Skeletal muscle cell (primary cell): Measurements from ENCODE around the gene CFAP74.

Experiments used
- DNase-seq: peaks from one replicate; pipeline ENCODE4 v3.0.0-alpha.2; 2010; ENCODE audit warnings: low read depth
- H3K4me3 ChIP-seq: 2 replicates; pipeline ENCODE4 v1.5.1; 2011; ENCODE audit warnings: low read depth, mild to moderate bottlenecking, control low read depth, low read length, moderate library complexity

CFAP74 gene

DNA sequence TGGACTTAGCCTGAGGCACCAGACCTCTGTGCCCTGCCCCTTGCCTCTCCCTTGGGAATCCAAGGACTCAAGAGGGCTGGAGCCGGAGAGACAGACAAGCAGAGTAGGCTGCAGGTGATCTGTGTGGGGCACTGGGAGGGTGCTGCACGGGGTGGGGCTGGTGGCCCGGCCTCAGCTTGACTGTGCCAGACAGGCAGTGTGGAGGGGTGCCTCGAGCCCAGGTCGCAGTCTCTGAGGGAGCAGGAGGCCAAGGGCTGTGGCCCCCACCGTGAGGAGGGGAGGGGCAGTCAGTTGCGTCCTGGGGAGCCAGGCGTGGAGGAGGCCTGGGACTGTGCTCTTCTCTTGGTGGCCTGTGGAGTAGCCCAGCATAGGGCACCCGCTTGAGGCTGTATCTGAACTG is 19.6 kb upstream of the CFAP74 start:
- DNase-seq = no peak
- H3K4me3 ChIP-seq = no peak overlapping the region

- no peak for DNase-seq
- no peak overlapping the region for H3K4me3 ChIP-seq
These were observed 18.6 kb upstream of the CFAP74 start for GRCh38 chr1:2022063-2022770.

DNA sequence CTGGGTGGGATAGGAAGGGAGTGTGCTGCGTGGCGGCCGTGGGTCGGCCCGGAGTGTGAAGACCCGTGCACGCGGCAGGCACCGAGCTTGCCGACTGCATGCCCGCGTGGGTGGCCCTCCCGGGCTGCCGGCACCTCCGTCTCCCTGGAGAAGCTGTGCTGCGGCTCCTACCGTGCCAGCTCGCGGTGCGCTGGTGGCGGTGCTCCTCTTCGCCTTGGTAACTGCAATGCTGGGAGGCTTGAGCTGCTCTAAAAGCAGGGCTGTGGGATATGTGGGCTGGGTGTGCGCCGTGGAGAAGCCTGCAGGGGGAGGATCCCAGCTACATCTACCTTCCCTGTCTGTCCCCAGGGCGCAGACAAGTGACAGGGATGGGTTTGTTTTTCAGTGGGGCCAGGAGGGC is 18.0 kb upstream of the CFAP74 start:
- no peak overlapping the region for H3K4me3 ChIP-seq
- no peak for DNase-seq

- no peak overlapping the region for H3K4me3 ChIP-seq
- no peak for DNase-seq
These were observed 16.7 kb upstream of the CFAP74 start for GRCh38 chr1:2020310-2020655.

DNA sequence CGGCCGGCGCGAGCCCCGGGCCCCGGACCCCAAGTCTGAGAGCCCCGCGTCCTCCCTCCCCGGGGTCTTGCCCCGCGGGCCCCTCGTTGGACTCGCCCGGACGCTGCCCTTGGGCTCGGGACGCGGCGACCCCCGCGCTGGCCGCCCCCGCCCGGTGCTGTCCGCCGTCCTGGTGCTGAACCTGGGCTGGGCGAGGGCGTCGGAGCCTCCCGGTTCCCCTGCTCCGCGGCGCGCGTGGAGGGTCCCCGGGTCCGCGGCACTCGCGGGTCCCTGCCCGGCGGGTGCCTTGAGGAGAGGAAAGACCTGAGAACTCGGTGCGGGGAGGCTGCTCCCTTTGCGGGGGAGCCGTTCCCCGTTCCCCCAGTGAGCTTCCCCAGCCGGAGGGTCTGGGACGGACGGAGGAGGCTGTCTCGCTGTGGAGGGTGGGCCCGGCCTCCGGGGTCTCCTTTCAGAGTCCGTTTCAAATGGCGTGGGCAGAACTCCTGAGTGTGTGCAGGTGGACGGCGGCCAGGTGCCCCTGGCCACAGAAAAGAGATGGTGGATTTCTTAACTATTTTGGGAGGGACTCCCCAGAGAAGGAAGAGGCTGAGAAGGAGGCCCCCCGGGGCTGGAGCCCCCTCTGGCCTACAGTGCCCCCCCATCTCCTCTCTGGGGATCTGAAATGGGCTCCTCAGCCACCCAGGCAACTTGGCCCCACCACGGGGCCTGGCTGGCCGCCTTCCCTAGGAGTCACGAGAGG is 16.2 kb upstream of the CFAP74 start:
- DNase-seq = no peak
- no peak overlapping the region for H3K4me3 ChIP-seq

GRCh38 chr1:2019172-2019543 is 15.6 kb upstream of the CFAP74 start, which contains the start of gene GABRD:
Gene GABRD (plus strand): TSS chr1:2019345. CDS start chr1:2019424, 79 bp downstream.
- no peak for DNase-seq

DNA sequence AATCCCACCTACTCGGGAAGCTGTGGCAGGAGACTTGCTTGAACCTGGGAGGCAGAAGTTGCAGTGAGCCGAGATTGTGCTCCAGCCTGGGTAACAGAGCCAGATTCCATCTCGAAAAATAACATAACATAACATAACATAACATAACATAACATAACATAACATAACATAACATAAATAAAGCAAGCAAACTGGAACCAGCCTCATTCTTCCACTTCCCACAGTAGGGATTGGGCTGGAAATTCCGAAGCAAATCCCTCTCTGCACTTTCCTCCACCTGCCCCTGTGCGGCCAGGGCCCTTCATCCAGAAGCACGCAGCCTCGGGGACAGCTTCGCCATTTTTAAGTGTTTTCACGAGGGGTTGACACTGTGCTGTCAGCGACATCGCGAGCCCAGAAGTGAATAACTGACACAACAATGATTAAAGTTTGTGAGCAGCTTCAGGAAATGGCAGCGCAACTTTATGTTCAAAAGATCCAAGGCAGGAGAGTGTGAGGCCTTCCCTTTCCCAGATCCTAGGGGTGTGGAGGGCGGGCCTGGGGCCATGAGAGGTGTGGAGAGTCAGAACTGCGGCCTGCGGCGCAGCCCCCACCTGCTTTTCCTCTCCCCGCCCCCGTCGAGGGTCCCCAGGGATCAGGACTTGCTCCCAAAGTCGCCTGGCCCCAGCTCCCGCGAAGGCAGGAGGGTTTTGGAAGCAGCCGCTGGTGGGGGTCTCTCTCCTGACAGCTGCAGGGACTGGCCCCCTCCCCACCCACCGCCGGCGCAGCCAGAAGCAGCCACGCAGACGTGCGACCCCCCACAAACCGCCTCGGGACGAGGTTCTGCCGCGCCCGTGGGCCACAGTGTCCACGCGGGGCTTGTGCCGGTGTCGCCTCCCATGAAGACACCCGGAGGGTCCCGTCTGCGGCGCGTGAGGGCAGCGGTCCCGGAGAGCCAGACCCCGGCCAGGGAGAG is 14.9 kb upstream of the CFAP74 start:
- H3K4me3 ChIP-seq = no peak overlapping the region
- DNase-seq = no peak

More at GRCh38 chr1:2019172-2019543, 15.6 kb upstream of the CFAP74 start, which contains the start of gene GABRD:
- no peak within 1 kb of the TSS for H3K4me3 ChIP-seq

DNA sequence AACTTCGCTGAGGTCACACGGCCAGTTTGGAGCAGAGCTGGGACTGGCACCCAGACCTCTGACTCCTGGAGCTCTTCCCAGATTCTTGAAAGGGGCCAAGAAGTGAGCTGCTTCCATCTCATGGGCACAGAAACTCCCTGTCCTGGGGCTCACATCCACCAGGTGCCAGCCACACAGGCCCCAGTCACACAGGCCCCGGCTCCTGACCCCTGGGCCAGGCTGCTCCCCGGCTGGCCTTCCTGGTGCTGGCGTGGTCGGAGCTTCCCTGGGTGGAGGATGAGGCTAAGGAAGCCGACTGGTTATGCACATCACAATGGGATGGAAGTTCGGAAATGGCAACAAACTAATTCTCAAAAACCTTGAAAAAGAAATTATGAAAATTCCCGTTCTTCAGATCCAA is 12.5 kb upstream of the CFAP74 start:
- H3K4me3 ChIP-seq = no peak overlapping the region
- no peak for DNase-seq

GRCh38 chr1:2014741-2015735 is 11.5 kb upstream of the CFAP74 start:
- H3K4me3 ChIP-seq = no peak overlapping the region
- no peak for DNase-seq

- no peak overlapping the region for H3K4me3 ChIP-seq
- no peak for DNase-seq
These were observed 10.6 kb upstream of the CFAP74 start for GRCh38 chr1:2014181-2014580.

DNA sequence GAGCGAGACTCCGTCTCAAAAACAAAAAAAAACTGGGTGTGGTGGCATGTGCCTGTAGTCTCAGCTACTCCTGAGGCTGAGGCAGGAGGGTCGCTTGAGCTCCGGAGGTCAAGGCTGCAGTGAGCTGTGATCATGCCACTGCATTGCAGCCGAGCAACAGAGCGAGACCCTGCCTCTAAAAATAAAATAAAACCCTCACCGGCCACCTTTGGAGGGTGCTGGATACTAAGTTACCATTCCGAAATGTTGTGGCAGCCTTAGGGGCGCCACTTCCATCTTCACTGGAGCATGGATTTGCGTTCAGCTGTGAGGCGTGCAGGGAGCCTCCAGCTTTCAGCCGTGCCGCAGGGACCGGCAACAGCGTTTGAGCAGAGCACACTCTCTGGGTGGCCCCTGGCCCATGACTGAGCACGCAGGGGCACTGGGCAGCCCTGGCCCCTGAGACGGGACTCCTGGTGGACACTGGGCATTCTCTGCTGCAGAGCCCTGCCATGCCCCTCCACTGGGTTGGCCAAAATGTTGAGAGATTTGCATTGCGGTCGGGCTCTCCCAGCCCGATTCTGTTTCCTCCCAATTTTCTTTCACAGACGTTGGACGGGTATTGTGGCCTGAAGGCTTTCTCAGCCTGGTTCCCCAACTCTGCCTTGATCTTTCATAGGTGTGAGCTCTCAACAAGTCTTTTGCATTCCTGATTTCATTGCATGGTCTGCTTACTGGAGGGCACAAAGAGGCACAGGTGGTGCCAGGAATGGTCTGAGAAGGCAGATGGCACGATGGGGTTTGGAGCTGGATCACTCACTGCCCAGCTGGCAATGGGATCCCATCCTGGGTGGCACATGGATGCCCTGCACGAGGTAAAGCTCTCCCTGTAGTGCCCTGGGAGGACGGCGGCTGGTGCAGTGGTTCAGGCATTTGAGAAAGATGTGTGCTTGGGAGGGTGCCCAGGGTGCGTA is 5.8 kb upstream of the CFAP74 start:
- no peak for DNase-seq

GRCh38 chr1:2004856-2005255 is 1.3 kb upstream of the CFAP74 start:
- no peak overlapping the region for H3K4me3 ChIP-seq
- DNase-seq = no peak

More for the DNA sequence above, 5.8 kb upstream of the CFAP74 start:
- no peak overlapping the region for H3K4me3 ChIP-seq

DNA sequence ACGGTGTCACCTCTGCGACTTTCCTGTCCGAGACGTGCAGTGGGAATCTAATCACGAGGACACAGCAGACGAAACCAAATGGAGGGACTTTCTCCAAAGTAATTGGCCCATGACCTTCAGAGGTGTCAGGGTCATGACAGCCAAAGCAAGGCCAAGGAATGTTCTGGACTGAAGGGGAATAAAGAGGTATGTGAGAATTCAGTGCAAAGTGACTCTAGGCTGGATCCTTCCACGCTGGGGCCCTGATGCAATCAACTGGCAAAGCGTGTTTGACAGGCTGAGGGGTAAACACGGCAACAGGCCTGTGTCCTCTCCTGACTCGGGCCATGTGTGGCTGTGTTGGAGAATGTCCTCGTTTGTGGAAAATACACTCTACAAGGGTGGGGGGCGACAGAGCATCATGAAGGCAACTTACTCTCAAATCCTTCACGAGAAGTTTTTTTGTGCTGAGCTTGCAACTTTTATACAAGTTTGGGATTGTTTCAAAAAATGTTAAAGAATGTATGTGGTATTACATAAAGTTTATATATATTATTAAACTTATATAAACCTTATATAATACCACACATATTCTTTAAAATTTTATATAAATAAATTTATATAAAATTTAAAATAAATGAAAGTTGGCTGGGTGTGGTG is 1.7 kb downstream of the CFAP74 start:
- no peak for DNase-seq
- H3K4me3 ChIP-seq = no peak overlapping the region

DNA sequence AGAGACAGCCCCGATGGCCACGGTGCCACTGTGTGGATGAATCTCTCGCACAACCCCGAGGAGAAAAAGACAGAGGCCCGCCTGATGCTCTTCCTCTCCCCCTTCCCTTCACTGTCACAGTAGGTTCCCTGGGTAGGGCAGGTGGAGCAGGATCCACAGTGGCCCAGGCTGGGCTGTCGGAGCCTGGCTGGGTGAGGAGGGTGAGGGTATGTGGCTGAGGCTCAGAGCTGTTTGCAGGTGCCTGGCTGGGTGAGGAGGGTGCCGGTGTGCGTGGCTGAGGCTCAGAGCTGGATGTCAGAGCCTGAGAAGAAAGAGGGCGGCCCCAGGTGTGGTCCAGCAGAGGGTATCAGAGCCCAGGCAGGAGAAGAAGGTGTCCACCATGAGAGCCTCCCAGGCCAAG is 2.7 kb downstream of the CFAP74 start:
- DNase-seq = no peak
- H3K4me3 ChIP-seq = no peak overlapping the region

DNA sequence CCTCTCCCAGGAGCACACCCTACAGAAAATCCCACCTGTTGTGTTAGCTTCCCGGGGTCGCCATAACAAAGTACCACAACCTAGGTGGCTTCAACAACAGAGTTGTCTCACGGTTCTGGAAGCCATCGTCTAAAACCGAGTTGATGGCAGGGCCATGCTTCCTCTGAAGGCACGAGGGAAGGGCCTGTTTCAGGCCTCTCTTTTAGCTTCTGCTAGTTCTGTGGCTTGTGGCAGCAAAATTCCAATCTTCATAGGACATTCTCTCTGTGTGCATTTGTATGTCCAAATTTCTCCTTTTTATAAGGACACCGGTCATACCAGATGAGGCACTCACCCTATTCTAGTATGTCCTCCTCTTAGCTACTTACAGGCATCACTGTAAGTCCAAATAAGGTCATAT is 3.2 kb downstream of the CFAP74 start:
- DNase-seq = no peak
- no peak overlapping the region for H3K4me3 ChIP-seq

- no peak for DNase-seq
- no peak overlapping the region for H3K4me3 ChIP-seq
These were observed 6.0 kb downstream of the CFAP74 start for GRCh38 chr1:1997576-1997975.

DNA sequence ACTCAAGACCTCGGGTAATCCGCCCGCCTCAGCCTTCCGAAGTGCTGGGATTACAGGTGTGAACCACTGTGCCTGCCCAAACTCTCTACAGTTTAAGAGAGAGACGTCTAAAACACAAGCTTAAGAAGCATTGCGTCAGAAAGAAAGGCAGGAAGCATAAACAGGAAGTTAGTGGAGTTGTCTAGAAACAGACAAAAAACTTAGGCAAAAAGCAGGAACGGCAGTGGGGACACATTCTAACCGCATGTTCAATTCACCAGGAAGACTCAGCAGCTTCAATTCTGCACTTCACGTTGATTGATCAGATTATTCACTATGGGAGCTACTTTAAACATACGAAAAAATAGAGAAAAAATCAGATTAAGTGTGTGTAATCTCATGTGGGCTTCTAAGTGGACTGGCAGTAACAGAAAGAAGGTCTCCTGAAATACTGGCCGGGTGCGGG is 7.4 kb downstream of the CFAP74 start:
- H3K4me3 ChIP-seq = no peak overlapping the region

More for the DNA sequence above, 7.4 kb downstream of the CFAP74 start:
- DNase-seq = no peak
